BE2C (cell line): ENCODE data around the gene DUOX1.

Experiments
- DNase-seq: peaks from one replicate; pipeline ENCODE4 v3.0.0-alpha.2; 2020
- H3K27me3 ChIP-seq: fragments of 250-450 bp; sonication (Bioruptor Pico); 2 replicates; pipeline ENCODE4 v1.5.1; 2020; ENCODE audit warnings: mild to moderate bottlenecking
- H3K36me3 ChIP-seq: fragments of 250-450 bp; sonication (Bioruptor Pico); 2 replicates; pipeline ENCODE4 v1.5.1; 2020; ENCODE audit warnings: mild to moderate bottlenecking
- H3K4me1 ChIP-seq: fragments of 250-450 bp; sonication (Bioruptor Pico); 2 replicates; pipeline ENCODE4 v1.5.1; 2020
- H3K4me3 ChIP-seq: 2 replicates; pipeline ENCODE4 v1.5.1; 2011; ENCODE audit warnings: low read depth, low read length
- H3K9me3 ChIP-seq: fragments of 250-450 bp; sonication (Bioruptor Pico); 2 replicates; pipeline ENCODE4 v1.5.1; 2020
- TF ChIP-seq, protein P1 (sequence below): IDR thresholded peaks from 2 replicates; pipeline ENCODE4 v1.5.1; 2012; ENCODE audit warnings: mild to moderate bottlenecking, low read depth, low read length

Gene DUOX1

DNA sequence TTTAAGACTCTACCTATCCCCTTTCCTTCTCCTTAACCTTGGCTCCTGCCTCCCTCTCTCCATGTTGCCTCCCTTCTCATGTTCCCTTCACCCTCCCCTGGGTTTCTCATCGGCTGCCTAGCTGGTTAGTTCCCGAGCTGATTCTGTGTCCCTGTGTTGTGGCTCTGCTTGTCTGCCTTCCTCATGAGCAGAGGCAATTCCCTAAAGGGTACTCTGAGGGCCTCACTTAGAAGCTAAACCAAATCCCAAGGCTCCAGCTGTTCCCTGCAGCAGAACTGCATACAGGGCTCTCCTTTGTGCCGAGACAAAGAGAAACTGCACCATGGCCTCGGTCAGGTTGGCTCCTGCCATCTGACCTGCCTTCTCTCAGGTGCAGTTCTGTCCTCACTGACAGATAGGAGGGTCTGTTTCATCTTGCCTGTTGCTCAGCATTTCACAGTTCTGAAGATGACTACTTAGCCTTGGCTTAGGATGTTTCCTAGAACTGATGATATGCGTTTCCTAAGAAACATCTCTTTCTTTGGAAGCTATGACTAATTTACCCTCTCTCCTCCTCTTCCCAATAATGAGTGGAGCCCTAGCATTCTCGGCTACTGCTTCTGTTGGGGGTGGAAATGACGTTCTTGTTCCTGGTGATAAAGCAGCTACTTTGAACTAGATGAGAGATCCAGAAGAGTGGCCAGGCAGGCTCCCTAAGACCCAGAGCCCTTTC, 27.1 kb downstream of the DUOX1 start:
- no peak overlapping the region for H3K4me3 ChIP-seq
- H3K36me3 ChIP-seq: no peaks in the 10 kb centered on the region
- TF ChIP-seq, protein P1, sequence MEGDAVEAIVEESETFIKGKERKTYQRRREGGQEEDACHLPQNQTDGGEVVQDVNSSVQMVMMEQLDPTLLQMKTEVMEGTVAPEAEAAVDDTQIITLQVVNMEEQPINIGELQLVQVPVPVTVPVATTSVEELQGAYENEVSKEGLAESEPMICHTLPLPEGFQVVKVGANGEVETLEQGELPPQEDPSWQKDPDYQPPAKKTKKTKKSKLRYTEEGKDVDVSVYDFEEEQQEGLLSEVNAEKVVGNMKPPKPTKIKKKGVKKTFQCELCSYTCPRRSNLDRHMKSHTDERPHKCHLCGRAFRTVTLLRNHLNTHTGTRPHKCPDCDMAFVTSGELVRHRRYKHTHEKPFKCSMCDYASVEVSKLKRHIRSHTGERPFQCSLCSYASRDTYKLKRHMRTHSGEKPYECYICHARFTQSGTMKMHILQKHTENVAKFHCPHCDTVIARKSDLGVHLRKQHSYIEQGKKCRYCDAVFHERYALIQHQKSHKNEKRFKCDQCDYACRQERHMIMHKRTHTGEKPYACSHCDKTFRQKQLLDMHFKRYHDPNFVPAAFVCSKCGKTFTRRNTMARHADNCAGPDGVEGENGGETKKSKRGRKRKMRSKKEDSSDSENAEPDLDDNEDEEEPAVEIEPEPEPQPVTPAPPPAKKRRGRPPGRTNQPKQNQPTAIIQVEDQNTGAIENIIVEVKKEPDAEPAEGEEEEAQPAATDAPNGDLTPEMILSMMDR: no peak
- H3K4me1 ChIP-seq: peaks cover 7% of the 10 kb centered on the region
- no peak for DNase-seq
- no peaks in the 10 kb centered on the region for H3K27me3 ChIP-seq
- H3K9me3 ChIP-seq: no peaks in the 10 kb centered on the region

DNA sequence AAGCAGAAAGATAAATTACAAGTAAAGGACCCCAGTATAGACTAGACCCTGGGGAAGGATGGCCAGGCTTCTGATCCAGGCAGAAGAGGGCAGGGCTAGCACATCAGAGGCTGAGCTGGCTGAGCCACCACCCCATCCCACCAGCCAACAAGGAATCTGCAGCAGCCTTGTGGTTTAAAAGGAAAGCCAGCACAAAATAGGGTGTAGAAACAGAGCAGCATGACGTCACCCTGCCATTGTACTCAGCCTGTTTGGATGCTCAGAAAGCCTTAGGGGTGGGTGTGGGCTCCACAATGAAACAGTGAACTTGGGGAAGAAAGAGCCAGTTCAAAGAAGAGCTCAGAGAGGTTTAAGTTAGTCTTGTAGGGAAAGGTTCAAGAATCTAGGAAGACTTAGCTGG, 28.2 kb downstream of the DUOX1 start:
- Histone ChIP-seq H3K27me3 (no peaks in the 10 kb centered on the region), H3K9me3 (no peaks in the 10 kb centered on the region), H3K4me1 (peaks cover 7% of the 10 kb centered on the region), H3K4me3 (no peak overlapping the region), H3K36me3 (no peaks in the 10 kb centered on the region)
- TF ChIP-seq, protein P1: no peak
- DNase-seq: peak; percentile 46

DNA sequence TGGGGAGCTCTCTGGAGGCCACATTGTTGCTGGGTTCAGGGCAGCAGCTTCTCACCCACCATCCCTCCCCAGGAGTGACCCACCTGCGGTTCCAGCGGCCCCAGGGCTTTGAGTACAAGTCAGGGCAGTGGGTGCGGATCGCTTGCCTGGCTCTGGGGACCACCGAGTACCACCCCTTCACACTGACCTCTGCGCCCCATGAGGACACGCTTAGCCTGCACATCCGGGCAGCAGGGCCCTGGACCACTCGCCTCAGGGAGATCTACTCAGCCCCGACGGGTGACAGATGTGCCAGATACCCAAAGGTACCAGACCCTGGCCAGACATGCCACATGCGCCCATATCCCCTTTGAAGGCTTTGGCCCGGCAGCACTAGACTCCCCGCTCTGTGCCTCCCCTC, 31.9 kb downstream of the DUOX1 start:
- no peak for DNase-seq
- Histone ChIP-seq H3K4me3 (no peak overlapping the region), H3K9me3 (no peaks in the 10 kb centered on the region), H3K36me3 (no peaks in the 10 kb centered on the region), H3K4me1 (peaks cover 10% of the 10 kb centered on the region), H3K27me3 (no peaks in the 10 kb centered on the region)
- TF ChIP-seq, protein P1: no peak

DNA sequence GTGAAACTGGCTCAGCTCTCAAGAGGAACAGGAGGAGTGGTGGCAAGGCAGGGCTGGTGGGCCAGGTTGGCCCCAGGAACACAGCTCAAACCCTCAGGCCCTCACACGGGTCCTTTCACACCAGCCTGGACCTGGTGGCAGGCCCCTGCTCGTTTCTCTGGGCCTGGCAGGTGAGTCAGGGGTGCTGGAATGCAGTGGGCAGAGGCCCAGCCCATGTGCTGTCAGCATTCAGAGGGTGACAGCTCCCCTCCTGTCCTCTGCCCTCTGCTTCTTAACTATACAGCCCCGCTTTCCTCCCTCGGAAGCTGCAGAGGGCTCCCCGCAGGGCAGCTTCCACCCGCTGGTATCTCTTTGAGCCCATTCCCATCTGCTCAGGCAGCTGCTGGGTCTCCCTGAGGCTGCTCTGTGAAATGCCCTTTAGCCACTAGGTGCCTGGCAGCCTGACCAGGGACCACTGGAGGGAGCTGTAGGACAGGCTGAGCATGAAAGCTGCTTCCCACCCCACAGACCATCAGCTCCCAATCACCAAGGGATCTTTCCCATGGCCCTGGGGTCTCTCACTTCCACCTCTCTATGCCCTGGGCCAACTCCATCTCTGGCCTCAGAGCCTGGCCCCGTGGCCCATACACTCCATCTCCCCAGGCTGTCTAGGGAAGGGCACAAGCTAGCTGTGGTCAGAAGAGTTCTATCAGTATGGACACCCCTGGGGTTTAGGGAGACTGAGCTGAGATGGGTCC, 33.1 kb downstream of the DUOX1 start:
- Histone ChIP-seq H3K36me3 (peaks cover 6% of the 10 kb centered on the region), H3K9me3 (no peaks in the 10 kb centered on the region), H3K4me1 (peaks cover 18% of the 10 kb centered on the region), H3K4me3 (no peak overlapping the region), H3K27me3 (no peaks in the 10 kb centered on the region)
- DNase-seq: peak; percentile 93
- TF ChIP-seq, protein P1: peak; percentile 99

DNA sequence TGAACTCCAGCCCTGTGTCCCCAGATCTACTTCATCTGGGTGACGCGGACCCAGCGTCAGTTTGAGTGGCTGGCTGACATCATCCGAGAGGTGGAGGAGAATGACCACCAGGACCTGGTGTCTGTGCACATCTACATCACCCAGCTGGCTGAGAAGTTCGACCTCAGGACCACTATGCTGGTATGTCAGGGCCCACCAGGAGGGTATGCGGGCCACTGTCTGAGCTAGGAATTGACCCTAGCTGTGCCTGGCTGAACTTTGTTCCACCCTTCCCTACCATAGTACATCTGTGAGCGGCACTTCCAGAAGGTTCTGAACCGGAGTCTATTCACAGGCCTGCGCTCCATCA, 33.7 kb downstream of the DUOX1 start:
- Histone ChIP-seq H3K27me3 (no peaks in the 10 kb centered on the region), H3K4me1 (peaks cover 24% of the 10 kb centered on the region)

More for the DNA sequence above, 33.7 kb downstream of the DUOX1 start:
- Histone ChIP-seq H3K36me3 (peaks cover 11% of the 10 kb centered on the region), H3K4me3 (no peak overlapping the region), H3K9me3 (no peaks in the 10 kb centered on the region)
- TF ChIP-seq, protein P1: no peak
- DNase-seq: no peak
